A549 (cell line): ENCODE results near the gene NFATC3. TPM values are rescaled to one million over a fixed set of nuclear protein-coding genes. Genes with fewer than 3 reads are reported as not detected.

Experiments
- ATAC-seq, 2 experiments: fragments of 200-7000 bp in 1 of 2; fragments of >200 bp in 1 of 2; cut with Nextera tagmentation in 1 of 2; cut with Tn5 transposase in 1 of 2; 3 replicates each; pipeline versions ENCODE4 v1.8.0 to v1.9.1; 2018 to 2020; ENCODE audit warnings: mild to moderate bottlenecking in 1 of 2, moderate library complexity in 1 of 2
- CTCF ChIA-PET: fragments of 300-600 bp; sonication (Branson Sonifier 250); formaldehyde crosslinking; extraction: SDS; loops from one replicate; lab custom pipeline; 2021; ENCODE audit warnings: antibody characterized with exemption, inconsistent platforms; lab: Yijun Ruan, JAX
- POLR2A ChIA-PET: fragments of 350-600 bp; formaldehyde crosslinking; extraction: SDS; loops from one replicate; lab custom pipeline; 2021; ENCODE audit warnings: antibody characterized with exemption, inconsistent platforms; lab: Yijun Ruan, JAX
- DNase-seq, 2 experiments: peaks; one replicate each; pipeline versions ENCODE4 v3.0.0 to v3.0.0-alpha.2; 2011 to 2016; ENCODE audit warnings: low read depth in 1 of 2, low spot score in 1 of 2
- FAIRE-seq: peaks from 2 replicates; lab custom pipeline; 2011; peaks lifted over from hg19 to GRCh38; lab: Jason Lieb, UNC
- H3K27ac ChIP-seq, 2 experiments: fragments of >200 bp; sonication (Bioruptor Twin); formaldehyde crosslinking; 3 replicates each; pipeline ENCODE4 v1.5.1; 2016 to 2017
- H3K4me1 ChIP-seq: fragments of >200 bp; sonication (Bioruptor Twin); formaldehyde crosslinking; 3 replicates; pipeline ENCODE4 v1.6.1; 2016
- H3K4me2 ChIP-seq: fragments of >200 bp; sonication (Bioruptor Twin); formaldehyde crosslinking; 3 replicates; pipeline ENCODE4 v1.6.1; 2016
- H3K4me3 ChIP-seq: fragments of >200 bp; sonication (Bioruptor Twin); formaldehyde crosslinking; 3 replicates; pipeline ENCODE4 v1.5.1; 2016
- H3K9me3 ChIP-seq: fragments of >200 bp; sonication (Bioruptor Twin); formaldehyde crosslinking; 3 replicates; pipeline ENCODE4 v1.6.1; 2016
- BHLHE40 ChIP-seq: IDR thresholded peaks from 2 replicates; pipeline ENCODE4 v1.6.1; 2012; ENCODE audit warnings: low read depth, low read length, inconsistent platforms
- CBX2 ChIP-seq: fragments of 200-600 bp; sonication (generic); IDR thresholded peaks from 2 replicates; pipeline ENCODE4 v1.6.1; 2016; ENCODE audit warnings: low read depth, mild to moderate bottlenecking, borderline replicate concordance
- CTCF ChIP-seq: fragments of >200 bp; sonication (Bioruptor Twin); formaldehyde crosslinking; IDR thresholded peaks from 3 replicates; pipeline ENCODE4 v1.5.1; 2016
- ESRRA ChIP-seq: fragments of 150-350 bp; IDR thresholded peaks from 2 replicates; pipeline ENCODE4 v1.6.1; 2014; ENCODE audit warnings: mild to moderate bottlenecking, low read length, borderline replicate concordance
- HDAC2 ChIP-seq: fragments of 200-600 bp; sonication (generic); IDR thresholded peaks from 2 replicates; pipeline ENCODE4 v1.6.1; 2016
- HEYL ChIP-seq: fragments of 250-450 bp; sonication (Bioruptor Pico); IDR thresholded peaks from 2 replicates; pipeline ENCODE4 v1.8.0; 2021; ENCODE audit warnings: mild to moderate bottlenecking, moderate library complexity
- HMGXB4 ChIP-seq: fragments of 250-450 bp; sonication (Bioruptor Pico); IDR thresholded peaks from 2 replicates; pipeline ENCODE4 v1.5.0; 2021; ENCODE audit warnings: mild to moderate bottlenecking, moderate library complexity, borderline replicate concordance
- HOXA7 ChIP-seq: fragments of 250-450 bp; sonication (Bioruptor Pico); IDR thresholded peaks from 2 replicates; pipeline ENCODE4 v1.5.0; 2020; ENCODE audit warnings: mild to moderate bottlenecking, moderate library complexity
- HOXB5 ChIP-seq: fragments of 250-450 bp; sonication (Bioruptor Pico); IDR thresholded peaks from 2 replicates; pipeline ENCODE4 v1.5.0; 2020; ENCODE audit warnings: mild to moderate bottlenecking, moderate library complexity
- JUN ChIP-seq, 2 experiments: fragments of >200 bp; sonication (Bioruptor Twin); formaldehyde crosslinking; IDR thresholded peaks; 2 replicates in 1 of 2; 3 replicates in 1 of 2; pipeline ENCODE4 v1.6.1; 2016 to 2017
- KDM1A ChIP-seq: fragments of 200-600 bp; sonication (generic); IDR thresholded peaks from 2 replicates; pipeline ENCODE4 v1.6.1; 2016; ENCODE audit warnings: low read depth, mild to moderate bottlenecking
- KDM5A ChIP-seq: fragments of 200-600 bp; sonication (generic); IDR thresholded peaks from 2 replicates; pipeline ENCODE4 v1.6.1; 2016; ENCODE audit warnings: antibody characterized with exemption, mild to moderate bottlenecking
- MAX ChIP-seq: IDR thresholded peaks from 2 replicates; pipeline ENCODE4 v1.6.1; 2012
- NPAS2 ChIP-seq: fragments of 250-450 bp; sonication (Bioruptor Pico); IDR thresholded peaks from 2 replicates; pipeline ENCODE4 v1.8.0; 2022; ENCODE audit warnings: mild to moderate bottlenecking, moderate library complexity, borderline replicate concordance
- PBX3 ChIP-seq: IDR thresholded peaks from 2 replicates; pipeline ENCODE4 v1.6.1; 2012
- POLR2AphosphoS2 ChIP-seq: conservative IDR thresholded peaks from 2 replicates; pipeline ENCODE4 v1.6.1; 2012; ENCODE audit warnings: low read length, improper control_type of control experiment, inconsistent platforms
- RAD21 ChIP-seq, 2 experiments: fragments of >200 bp in 1 of 2; sonication (Bioruptor Twin) in 1 of 2; formaldehyde crosslinking in 1 of 2; IDR thresholded peaks in 1 of 2; conservative IDR thresholded peaks in 1 of 2; 2 replicates in 1 of 2; 3 replicates in 1 of 2; pipeline ENCODE4 v1.6.1; 2012 to 2018; ENCODE audit warnings: inconsistent platforms in 1 of 2
- RCOR1 ChIP-seq: fragments of 150-350 bp; IDR thresholded peaks from 2 replicates; pipeline ENCODE4 v1.6.1; 2014; ENCODE audit warnings: antibody characterized with exemption, low read length, low read depth
- REST ChIP-seq: fragments of 200-600 bp; sonication (generic); IDR thresholded peaks from 2 replicates; pipeline ENCODE4 v1.6.1; 2016; ENCODE audit warnings: antibody characterized with exemption, mild to moderate bottlenecking, moderate library complexity
- SREBF2 ChIP-seq: fragments of 450-650 bp; IDR thresholded peaks from 2 replicates; pipeline ENCODE4 v1.6.1; 2014; ENCODE audit warnings: mild to moderate bottlenecking, moderate library complexity
- TFCP2L1 ChIP-seq: fragments of 250-450 bp; sonication (Bioruptor Pico); IDR thresholded peaks from 2 replicates; pipeline ENCODE4 v1.5.0; 2021; ENCODE audit warnings: mild to moderate bottlenecking
- USF2 ChIP-seq: fragments of 450-650 bp; IDR thresholded peaks from 2 replicates; pipeline ENCODE4 v1.6.1; 2014; ENCODE audit warnings: antibody characterized with exemption
- ZNF302 ChIP-seq: fragments of 250-450 bp; sonication (Bioruptor Pico); IDR thresholded peaks from 2 replicates; pipeline ENCODE4 v1.9.0; 2021; ENCODE audit warnings: inconsistent platforms, mild to moderate bottlenecking, moderate library complexity
- WGBS: methylation state at CpG from one replicate; pipeline ENCODE4 v1.1.6; 2017; ENCODE audit errors: missing lambda C conversion rate; 5-methylcytosine and 5-hydroxymethylcytosine counted together
- polyA plus RNA-seq, 4 experiments: library from polyadenylated mRNA; depleted of rRNA in 3 of 4; stranded (reverse); fragments of >200 nt; fragmentation: RNase III in 1 of 4; extraction: RNeasy Plus Mini Kit Qiagen cat#74134 plus additional on column Dnase treatment in 1 of 4; gene quantifications; 2 replicates in 3 of 4; 3 replicates in 1 of 4; pipeline ENCODE4 v1.2.3, GENCODE V29; 2011 to 2017

Gene NFATC3
- polyA plus RNA-seq, 2 of the 4 experiments (the other 2 are of a cell fraction): 13.3 to 23.9 TPM

- peak overlapping the region in 1 of 2 experiments; percentile 54; a peak in 3 of 6 replicates for H3K27ac ChIP-seq
- DNase-seq: no peak
- peaks cover 50% of the 10 kb centered on the region for H3K4me1 ChIP-seq
- TF ChIP-seq TFCP2L1 (no peak), KDM1A (no peak), POLR2AphosphoS2 (no peak), PBX3 (no peak), MAX (no peak), RAD21 (conservative IDR thresholded peaks at IDR 0.05 in 1 of 2, IDR thresholded peaks at IDR 0.05 in 1 of 2) (no peak), CTCF (no peak), REST (no peak), RCOR1 (no peak), ZNF302 (CRISPR knock-in tag) (no peak)
- TF ChIP-seq, all 56 proteins: peak for 0
- ChIA-PET CTCF (interaction anchor here (0.8 to 1.7 kb wide), 5 partner anchors 12 to 253 kb away, joined by 3 to 4 read pairs (median 3); no protein-coding TSS in a partner anchor), POLR2A (no interaction called here)
- Histone ChIP-seq H3K9me3 (no peaks in the 10 kb centered on the region), H3K4me2 (peak overlapping the region; percentile 45), H3K4me3 (no peak overlapping the region)
- ATAC-seq (no peak), FAIRE-seq (no peak)
- WGBS: 82% methylated on average over 6 of the region's 6 CpGs
Measured at GRCh38 chr16:68267612-68268405, 182.6 kb downstream of the NFATC3 start.

- POLR2A ChIA-PET: no interaction called here
- no peak overlapping the region for H3K27ac ChIP-seq
- 94% methylated on average over 4 of the region's 4 CpGs for WGBS
- DNase-seq: no peak
- no peak for FAIRE-seq
- no peak overlapping the region for H3K4me3 ChIP-seq
- no peaks in the 10 kb centered on the region for H3K9me3 ChIP-seq
- CTCF ChIA-PET: interaction anchor here (1.0 to 2.0 kb wide), 5 partner anchors 8 to 41 kb away, joined by 3 to 6 read pairs (median 4); partner anchors contain the start of genes PRMT7 and SLC7A6OS
- H3K4me1 ChIP-seq: peaks cover 43% of the 10 kb centered on the region
- H3K4me2 ChIP-seq: no peak overlapping the region
- ATAC-seq: no peak
- TF ChIP-seq SREBF2: no peak
- no peak for TF ChIP-seq KDM5A
- no peak for TF ChIP-seq HOXA7 (CRISPR knock-in tag)
- TF ChIP-seq HMGXB4 (CRISPR knock-in tag): no peak
- no peak for TF ChIP-seq HEYL
- no peak for TF ChIP-seq CBX2
- no peak for TF ChIP-seq JUN (IDR thresholded peaks at IDR 0.05)
- no peak for TF ChIP-seq MAX
- no peak for TF ChIP-seq POLR2AphosphoS2
- no peak for TF ChIP-seq HOXB5 (CRISPR knock-in tag)
- TF ChIP-seq BHLHE40: no peak
- no peak for TF ChIP-seq NPAS2 (CRISPR knock-in tag)
- no peak for TF ChIP-seq USF2
- no peak for TF ChIP-seq HDAC2
- TF ChIP-seq ESRRA: no peak
Measured at GRCh38 chr16:68269793-68270192, 184.6 kb downstream of the NFATC3 start.
